CD4-positive, alpha-beta T cell treated with Interleukin-12 subunit alpha and Interleukin-12 subunit beta, for 1 hour (primary cell): ENCODE data around the gene VSIG2.
"Not testable (repeated sequence)": the region's sequence is repeated elsewhere in the genome, so short reads cannot be mapped to it uniquely, and the experiment has no call there.

Experiments
- DNase-seq: peaks from one replicate; pipeline ENCODE4 v3.0.0-alpha.2; 2020

VSIG2 gene

GRCh38 chr11:124751741-124752470, at the start of gene VSIG2:
Gene VSIG2 (minus strand): TSS chr11:124752255. CDS start chr11:124752137, 118 bp downstream.
- DNase-seq = no peak

- DNase-seq = no peak
Measured at GRCh38 chr11:124801014-124801413, 49.0 kb upstream of the VSIG2 start.

GRCh38 chr11:124800226-124800929, 48.3 kb upstream of the VSIG2 start, which contains the start of gene MSANTD2:
Gene MSANTD2 (minus strand): TSS chr11:124800406. CDS start chr11:124800380, 26 bp downstream.
- peak; percentile 83 for DNase-seq

GRCh38 chr11:124799348-124800225, 47.5 kb upstream of the VSIG2 start:
- DNase-seq = peak; percentile 42

GRCh38 chr11:124798991-124799347, 46.9 kb upstream of the VSIG2 start:
- DNase-seq = peak; percentile 3

- DNase-seq = no peak
Measured at GRCh38 chr11:124796312-124796711, 44.3 kb upstream of the VSIG2 start.

- DNase-seq = peak; percentile 63
Measured at GRCh38 chr11:124793466-124794278, 41.6 kb upstream of the VSIG2 start.

GRCh38 chr11:124791626-124792341, 39.7 kb upstream of the VSIG2 start:
- no peak for DNase-seq

GRCh38 chr11:124788521-124788920, 36.5 kb upstream of the VSIG2 start:
- DNase-seq = no peak

- DNase-seq = no peak
Measured at GRCh38 chr11:124784051-124784450, 32.0 kb upstream of the VSIG2 start.

GRCh38 chr11:124783002-124783401, 30.9 kb upstream of the VSIG2 start:
- DNase-seq = no peak

GRCh38 chr11:124779568-124779967, 27.5 kb upstream of the VSIG2 start:
- no peak for DNase-seq

GRCh38 chr11:124778281-124778680, 26.2 kb upstream of the VSIG2 start:
- DNase-seq = no peak

- DNase-seq = no peak
Measured at GRCh38 chr11:124776865-124777645, 25.0 kb upstream of the VSIG2 start.

GRCh38 chr11:124770959-124771358, 18.9 kb upstream of the VSIG2 start:
- DNase-seq = not testable (repeated sequence)

- no peak for DNase-seq
Measured at GRCh38 chr11:124769806-124770774, 18.0 kb upstream of the VSIG2 start.

GRCh38 chr11:124768914-124769313, 16.9 kb upstream of the VSIG2 start:
- DNase-seq = no peak

- no peak for DNase-seq
Measured at GRCh38 chr11:124766156-124766555, 14.1 kb upstream of the VSIG2 start.

GRCh38 chr11:124763156-124763947, 11.3 kb upstream of the VSIG2 start:
- DNase-seq = peak; percentile 85
